NK-92 (cell line): ENCODE results near the gene PDC.
"Not testable (repeated sequence)": the region's sequence is repeated elsewhere in the genome, so short reads cannot be mapped to it uniquely, and the experiment has no call there.

ENCODE experiments used
- DNase-seq: peaks from one replicate; lab custom pipeline; 2025; ENCODE audit not compliant: unreplicated experiment; lab: John Stamatoyannopoulos, UW

PDC gene

GRCh38 chr1:186403632-186404031 is 57.3 kb downstream of the PDC start:
- DNase-seq = no peak

- DNase-seq = not testable (repeated sequence)
Observed at GRCh38 chr1:186401446-186401845, 59.5 kb downstream of the PDC start.
